Endothelial cell of umbilical vein (primary cell): ENCODE measurements around the gene CRK. TPM values are rescaled to one million over a fixed set of nuclear protein-coding genes. Genes with fewer than 3 reads are reported as not detected.
"Not testable (repeated sequence)": the region's sequence is repeated elsewhere in the genome, so short reads cannot be mapped to it uniquely, and the experiment has no call there.

Experiments
- BruUV-seq: library from RNA; stranded (reverse); fragments of 400-500 nt; replicated peaks from 2 replicates; lab custom pipeline; 2021; lab: Mats Ljungman, UMichigan
- CTCF ChIA-PET: fragments of 300-600, 350-600 bp; sonication (Branson Sonifier 250); formaldehyde crosslinking; loops from one replicate; lab custom pipeline; 2021; ENCODE audit warnings: antibody characterized with exemption, inconsistent platforms; lab: Charles Lee
- POLR2A ChIA-PET: fragments of 300-600, 350-600 bp; sonication (Branson Sonifier 250); formaldehyde crosslinking; loops from one replicate; lab custom pipeline; 2021; ENCODE audit warnings: antibody characterized with exemption, inconsistent platforms; lab: Charles Lee
- DNase-seq: peaks from one replicate; pipeline ENCODE4 v3.0.0-alpha.2; 2011; ENCODE audit warnings: low read depth, low spot score
- FAIRE-seq: peaks from 2 replicates; lab custom pipeline; 2011; peaks lifted over from hg19 to GRCh38; lab: Jason Lieb, UNC
- H2AFZ ChIP-seq: 2 replicates; pipeline ENCODE4 v1.6.0; 2012; ENCODE audit warnings: low read depth, low read length, control low read depth, inconsistent platforms
- H3K27ac ChIP-seq: 2 replicates; pipeline ENCODE4 v1.5.1; 2011; ENCODE audit warnings: low read depth, mild to moderate bottlenecking, control low read depth, low read length, moderate library complexity; ENCODE audit not compliant: insufficient read depth
- H3K27me3 ChIP-seq, 2 experiments: 2 replicates each; pipeline versions ENCODE4 v1.6.0 to v1.6.1; 2011; ENCODE audit warnings: low read length in 2 of 2, mixed read lengths in 1 of 2; ENCODE audit not compliant: control insufficient read depth in 2 of 2, insufficient read depth in 2 of 2
- H3K36me3 ChIP-seq, 2 experiments: 2 replicates in 1 of 2; 3 replicates in 1 of 2; pipeline ENCODE4 v1.5.1; 2011; ENCODE audit warnings: low read length in 2 of 2, mild to moderate bottlenecking in 1 of 2, moderate library complexity in 1 of 2; ENCODE audit not compliant: control insufficient read depth in 2 of 2, insufficient read depth in 2 of 2; ENCODE audit errors: extremely low read depth in 1 of 2
- H3K4me1 ChIP-seq: 3 replicates; pipeline ENCODE4 v1.5.1; 2011; ENCODE audit warnings: mild to moderate bottlenecking, low read length; ENCODE audit not compliant: control insufficient read depth, insufficient read depth; ENCODE audit errors: extremely low read depth
- H3K4me2 ChIP-seq: 2 replicates; pipeline ENCODE4 v1.6.1; 2011; ENCODE audit warnings: low read length, control low read depth, mixed read lengths; ENCODE audit not compliant: insufficient read depth
- H3K4me3 ChIP-seq, 3 experiments: fragments of 200-600 bp in 1 of 3; sonication (generic), shearing (Covaris generic) in 1 of 3; replicated peaks in 1 of 3; 2 replicates each; pipeline ENCODE4 v1.5.1; 2011 to 2016; ENCODE audit warnings: control low read depth in 3 of 3, low read length in 3 of 3, mild to moderate bottlenecking in 2 of 3, inconsistent platforms in 1 of 3, low read depth in 1 of 3, moderate library complexity in 1 of 3; ENCODE audit not compliant: insufficient read depth in 1 of 3
- H3K79me2 ChIP-seq: 2 replicates; pipeline ENCODE4 v1.6.0; 2012; ENCODE audit warnings: low read length, inconsistent platforms; ENCODE audit not compliant: control insufficient read depth, insufficient read depth
- H3K9ac ChIP-seq: replicated peaks from 2 replicates; pipeline ENCODE3; 2011; ENCODE audit warnings: low read length, control low read depth; ENCODE audit not compliant: insufficient read depth; ENCODE audit errors: extremely low read depth
- H3K9me1 ChIP-seq: replicated peaks from 3 replicates; pipeline ENCODE4 v1.6.0; 2011; ENCODE audit warnings: mild to moderate bottlenecking, low read length; ENCODE audit not compliant: control insufficient read depth, insufficient read depth; ENCODE audit errors: extremely low read depth
- H3K9me3 ChIP-seq: replicated peaks from 2 replicates; pipeline ENCODE4 v1.5.1; 2012; ENCODE audit warnings: low read length, inconsistent platforms; ENCODE audit not compliant: control insufficient read depth, insufficient read depth
- H4K20me1 ChIP-seq: replicated peaks from 2 replicates; pipeline ENCODE3; 2011; ENCODE audit warnings: mild to moderate bottlenecking, low read length; ENCODE audit not compliant: control insufficient read depth, insufficient read depth; ENCODE audit errors: extremely low read depth
- EZH2 ChIP-seq: IDR thresholded peaks from 2 replicates; pipeline ENCODE4 v1.6.1; 2012; ENCODE audit warnings: borderline replicate concordance, low read depth, mild to moderate bottlenecking, moderate library complexity, low read length, inconsistent platforms; ENCODE audit not compliant: severe bottlenecking
- FOS ChIP-seq: IDR thresholded peaks from 2 replicates; pipeline ENCODE4 v1.6.1; 2011; ENCODE audit warnings: mild to moderate bottlenecking, low read length, moderate library complexity, borderline replicate concordance; ENCODE audit not compliant: insufficient read depth
- JUN ChIP-seq: IDR thresholded peaks from 2 replicates; pipeline ENCODE4 v1.6.1; 2011; ENCODE audit warnings: borderline replicate concordance, low read depth; ENCODE audit not compliant: insufficient read length, insufficient read depth
- MYC ChIP-seq: IDR thresholded peaks from one replicate; pipeline ENCODE4 v1.6.1; 2011; ENCODE audit warnings: mild to moderate bottlenecking, low read depth, low read length
- POLR2A ChIP-seq: IDR thresholded peaks from 2 replicates; pipeline ENCODE4 v1.6.1; 2012; ENCODE audit warnings: low read depth, mild to moderate bottlenecking, control low read depth, low read length
- POLR2AphosphoS5 ChIP-seq: IDR thresholded peaks from 2 replicates; pipeline ENCODE4 v1.6.1; 2012; ENCODE audit warnings: low read depth, mild to moderate bottlenecking, control low read depth, low read length, moderate library complexity; ENCODE audit not compliant: insufficient read depth
- dilution Hi-C: fragments of 300-500 bp; cut with MboI; formaldehyde crosslinking; loops from one replicate; pipeline ENCODE4 v1.15.0; 2019; ENCODE audit warnings: low sequenced_read_pairs; ENCODE audit not compliant: extremely low pct_ligation_motif_present
- intact Hi-C: fragments of 100-400 bp; cut with micrococcal nuclease; formaldehyde crosslinking; loops from one replicate; pipeline ENCODE4 v1.10.0; 2022
- polyA plus RNA-seq, 4 experiments: library from polyadenylated mRNA; depleted of rRNA in 3 of 4; stranded (reverse) in 3 of 4; unstranded in 1 of 4; fragments of >200 nt; gene quantifications; 2 replicates each; pipeline versions ENCODE4 v1.2.1 to v1.2.3, GENCODE V29; 2011 to 2012; ENCODE audit warnings: missing spikeins in 1 of 4
- total RNA-seq: library from RNA; stranded (reverse); gene quantifications from 2 replicates; pipeline ENCODE4 v1.2.3, GENCODE V29; 2021
- TF ChIP-seq, protein P1 (sequence below), 2 donors: IDR thresholded peaks; 1 replicate in 1 of 2; 2 replicates in 1 of 2; pipeline ENCODE4 v1.5.1; 2011; ENCODE audit warnings: low read length in 2 of 2, mild to moderate bottlenecking in 2 of 2, moderate library complexity in 2 of 2, control low read depth in 1 of 2, inconsistent platforms in 1 of 2, low read depth in 1 of 2; ENCODE audit not compliant: insufficient read depth in 1 of 2; ENCODE audit errors: extremely low read depth in 1 of 2

CRK gene
- total and polyA plus RNA-seq, 2 donors (not counting 3 experiments of a cell fraction or from before 2014, with no cell fraction given), result 52.8 to 67.2 TPM

DNA sequence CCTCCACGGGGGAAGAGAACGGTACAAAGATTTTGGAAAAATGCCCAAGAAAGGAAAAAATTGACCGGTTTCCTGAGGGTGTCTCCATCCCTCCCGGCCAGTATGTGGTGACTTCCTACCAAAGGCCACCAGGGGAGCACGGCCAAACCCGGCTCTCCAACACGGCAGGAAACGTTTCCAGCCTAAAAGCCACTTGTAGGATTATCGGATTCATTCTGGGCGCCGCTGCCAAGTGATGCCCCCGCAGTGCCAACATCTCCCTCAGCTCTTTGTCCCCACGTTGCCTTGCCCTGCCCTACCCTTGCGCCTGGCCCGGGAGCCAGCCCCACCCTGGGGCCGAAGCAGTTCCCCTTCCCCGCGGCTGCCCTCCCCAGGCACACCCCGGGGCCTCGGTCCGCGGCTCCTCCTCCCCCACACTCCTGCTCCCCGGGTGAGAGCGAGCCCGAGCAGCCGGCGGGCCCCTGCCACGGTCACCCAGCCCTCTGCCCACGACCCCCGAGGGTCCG is 688 bp downstream of the CRK start:
- Histone ChIP-seq H3K4me3 (peak overlapping the region; percentile 83 to 95 (median 89)), H3K27ac (peak overlapping the region; percentile 91), H3K9ac (peak overlapping the region; percentile 96), H3K36me3 (no peaks in the 10 kb centered on the region), H3K4me2 (peak overlapping the region; percentile 73), H4K20me1 (no peaks in the 10 kb centered on the region), H3K9me3 (no peaks in the 10 kb centered on the region), H3K79me2 (peaks cover 56% of the 10 kb centered on the region), H3K9me1 (no peaks in the 10 kb centered on the region), H3K27me3 (no peaks in the 10 kb centered on the region), H2AFZ (no peak overlapping the region), H3K4me1 (peaks cover 17% of the 10 kb centered on the region)
- intact Hi-C loops (no loop called here), dilution Hi-C loops (no loop called here)
- ChIA-PET CTCF (interaction anchor here (2.3 to 3.3 kb wide), 2 partner anchors 61 to 89 kb away, joined by 14 to 24 read pairs; partner anchors contain the start of gene INPP5K), POLR2A (interaction anchor here (0.6 to 1.8 kb wide), 3 partner anchors 26 to 90 kb away, joined by 3 to 4 read pairs (median 3); no protein-coding TSS in a partner anchor)
- peak; percentile 68 for DNase-seq
- BruUV-seq, result TSS peak; percentile 19
- TF ChIP-seq POLR2AphosphoS5 (peak; percentile 13), MYC (no peak)
- TF ChIP-seq, protein P1, sequence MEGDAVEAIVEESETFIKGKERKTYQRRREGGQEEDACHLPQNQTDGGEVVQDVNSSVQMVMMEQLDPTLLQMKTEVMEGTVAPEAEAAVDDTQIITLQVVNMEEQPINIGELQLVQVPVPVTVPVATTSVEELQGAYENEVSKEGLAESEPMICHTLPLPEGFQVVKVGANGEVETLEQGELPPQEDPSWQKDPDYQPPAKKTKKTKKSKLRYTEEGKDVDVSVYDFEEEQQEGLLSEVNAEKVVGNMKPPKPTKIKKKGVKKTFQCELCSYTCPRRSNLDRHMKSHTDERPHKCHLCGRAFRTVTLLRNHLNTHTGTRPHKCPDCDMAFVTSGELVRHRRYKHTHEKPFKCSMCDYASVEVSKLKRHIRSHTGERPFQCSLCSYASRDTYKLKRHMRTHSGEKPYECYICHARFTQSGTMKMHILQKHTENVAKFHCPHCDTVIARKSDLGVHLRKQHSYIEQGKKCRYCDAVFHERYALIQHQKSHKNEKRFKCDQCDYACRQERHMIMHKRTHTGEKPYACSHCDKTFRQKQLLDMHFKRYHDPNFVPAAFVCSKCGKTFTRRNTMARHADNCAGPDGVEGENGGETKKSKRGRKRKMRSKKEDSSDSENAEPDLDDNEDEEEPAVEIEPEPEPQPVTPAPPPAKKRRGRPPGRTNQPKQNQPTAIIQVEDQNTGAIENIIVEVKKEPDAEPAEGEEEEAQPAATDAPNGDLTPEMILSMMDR (IDR thresholded peaks at IDR 0.05; ENCODE audit: extremely low read depth in 1 of 2, insufficient read depth in 1 of 2, low read depth in 1 of 2, low read length in 2 of 2), result peak; percentile 58 to 68
- peak; percentile 83 for FAIRE-seq

DNA sequence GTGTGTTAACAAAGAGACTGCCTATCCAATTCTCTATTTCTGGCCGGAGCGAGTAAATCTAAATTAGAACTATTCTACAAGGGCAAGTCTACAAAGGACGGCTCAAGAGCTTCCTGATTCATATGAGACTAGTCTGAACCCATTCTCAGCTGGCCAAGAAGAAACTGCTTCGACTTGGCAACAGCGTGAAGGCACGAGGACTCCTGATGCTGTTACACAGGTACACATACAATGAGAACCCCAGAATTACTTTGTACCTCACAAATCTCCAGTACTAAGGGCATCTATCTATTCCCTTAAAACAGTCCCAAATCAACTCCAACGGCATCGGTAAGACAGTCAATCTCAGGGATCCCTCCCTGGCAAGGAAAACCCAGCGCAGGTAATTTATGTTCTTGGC is 1.5 kb downstream of the CRK start:
- Histone ChIP-seq H3K36me3 (no peaks in the 10 kb centered on the region), H3K27me3 (no peaks in the 10 kb centered on the region), H3K4me1 (peaks cover 11% of the 10 kb centered on the region), H4K20me1 (no peaks in the 10 kb centered on the region), H3K4me2 (peak overlapping the region; percentile 73), H3K79me2 (peaks cover 64% of the 10 kb centered on the region), H3K9me1 (no peaks in the 10 kb centered on the region), H3K9me3 (no peaks in the 10 kb centered on the region), H3K27ac (peak overlapping the region; percentile 91), H3K9ac (peak overlapping the region; percentile 96), H3K4me3 (peak overlapping the region; percentile 83 to 95 (median 89)), H2AFZ (no peak overlapping the region)
- FAIRE-seq (peak; percentile 43), DNase-seq (peak; percentile 28)
- intact Hi-C loops, result no loop called here
- BruUV-seq, result TSS peak; percentile 27
- POLR2A ChIA-PET, result interaction anchor here (1.8 kb wide), 1 partner anchor 31 kb away, joined by 3 read pairs; no protein-coding TSS in a partner anchor
- CTCF ChIA-PET, result interaction anchor here (0.8 to 3.3 kb wide), 4 partner anchors 16 to 89 kb away, joined by 3 to 24 read pairs (median 8); partner anchors contain the start of gene INPP5K
- dilution Hi-C loops, result no loop called here
- TF ChIP-seq EZH2, result no peak
- TF ChIP-seq FOS, result no peak
- TF ChIP-seq JUN, result no peak
- TF ChIP-seq POLR2A, result no peak

DNA sequence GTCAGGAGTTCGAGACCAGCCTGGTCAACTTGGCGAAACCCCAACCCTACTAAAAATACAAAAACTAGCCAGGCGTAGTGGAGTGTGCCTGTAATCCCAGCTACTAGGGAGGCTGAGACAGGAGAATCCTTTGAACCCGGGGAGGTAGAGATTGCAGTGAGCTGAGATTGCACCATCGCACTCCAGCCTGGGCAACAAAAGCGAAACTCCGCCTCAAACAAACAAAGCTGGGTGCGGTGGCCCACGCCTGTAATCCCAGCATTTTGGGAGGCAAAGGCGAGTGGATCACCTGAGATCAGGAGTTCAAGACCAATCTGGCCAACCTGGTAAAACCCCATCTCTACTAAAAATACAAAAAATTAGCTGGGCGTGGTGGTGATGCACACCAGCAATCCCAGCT is 2.3 kb downstream of the CRK start:
- DNase-seq, dilution Hi-C loops, H3K27me3 ChIP-seq, H4K20me1 ChIP-seq, FAIRE-seq, H3K9ac ChIP-seq, H2AFZ ChIP-seq, BruUV-seq, H3K4me2 ChIP-seq, H3K36me3 ChIP-seq, intact Hi-C loops, H3K9me3 ChIP-seq, H3K9me1 ChIP-seq, H3K27ac ChIP-seq, POLR2A ChIA-PET, H3K4me3 ChIP-seq: not testable (repeated sequence)
- peaks cover 11% of the 10 kb centered on the region for H3K4me1 ChIP-seq
- CTCF ChIA-PET, result interaction anchor here (1.3 to 3.3 kb wide), 4 partner anchors 15 to 88 kb away, joined by 3 to 24 read pairs (median 16); partner anchors contain the start of gene INPP5K
- peaks cover 73% of the 10 kb centered on the region for H3K79me2 ChIP-seq
